NCI-H2081 (cell line): Measurements from ENCODE around the gene SLC6A3.
"Not testable (repeated sequence)": the region's sequence is repeated elsewhere in the genome, so short reads cannot be mapped to it uniquely, and the experiment has no call there.

ENCODE experiments used
- DNase-seq, 2 experiments: peaks; one replicate each; lab custom pipeline; 2025; lab: John Stamatoyannopoulos, UW

SLC6A3 gene

DNA sequence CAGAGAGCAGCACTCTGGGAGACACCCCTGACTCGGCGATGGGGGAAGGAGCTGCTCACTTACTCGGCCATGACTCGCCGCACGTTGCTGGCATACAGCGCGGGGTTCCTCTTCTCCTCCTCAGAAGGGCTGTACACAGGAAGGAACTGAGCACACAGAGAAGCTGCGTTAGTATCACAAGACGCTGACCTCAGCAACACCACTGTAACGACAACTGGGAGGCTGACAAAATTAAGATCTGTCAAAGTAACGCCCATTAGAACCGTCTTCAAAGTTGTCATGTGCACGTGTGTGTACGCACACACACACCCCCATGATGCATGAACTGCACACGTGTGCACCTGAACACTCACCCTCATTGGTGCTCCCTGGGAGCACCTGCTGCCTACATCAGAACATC is 32.1 kb upstream of the SLC6A3 start:
- DNase-seq: no peak

DNA sequence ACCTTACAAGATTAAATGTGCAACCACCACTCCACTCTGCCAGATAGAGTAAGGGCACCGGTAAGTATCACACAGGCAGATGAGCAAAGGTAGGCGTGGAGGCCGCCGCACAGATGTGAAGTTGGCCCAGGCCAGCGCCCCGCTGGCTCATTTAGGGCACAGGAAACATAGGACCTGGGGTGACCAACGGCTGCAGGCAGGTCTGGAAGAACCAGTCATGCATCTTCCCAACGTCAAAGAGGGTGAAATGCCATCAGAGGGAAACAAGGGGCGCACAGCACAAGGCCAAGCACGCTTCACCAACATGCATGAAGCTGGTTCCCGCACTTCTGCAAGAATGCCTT is 31.7 kb upstream of the SLC6A3 start:
- DNase-seq: no peak

DNA sequence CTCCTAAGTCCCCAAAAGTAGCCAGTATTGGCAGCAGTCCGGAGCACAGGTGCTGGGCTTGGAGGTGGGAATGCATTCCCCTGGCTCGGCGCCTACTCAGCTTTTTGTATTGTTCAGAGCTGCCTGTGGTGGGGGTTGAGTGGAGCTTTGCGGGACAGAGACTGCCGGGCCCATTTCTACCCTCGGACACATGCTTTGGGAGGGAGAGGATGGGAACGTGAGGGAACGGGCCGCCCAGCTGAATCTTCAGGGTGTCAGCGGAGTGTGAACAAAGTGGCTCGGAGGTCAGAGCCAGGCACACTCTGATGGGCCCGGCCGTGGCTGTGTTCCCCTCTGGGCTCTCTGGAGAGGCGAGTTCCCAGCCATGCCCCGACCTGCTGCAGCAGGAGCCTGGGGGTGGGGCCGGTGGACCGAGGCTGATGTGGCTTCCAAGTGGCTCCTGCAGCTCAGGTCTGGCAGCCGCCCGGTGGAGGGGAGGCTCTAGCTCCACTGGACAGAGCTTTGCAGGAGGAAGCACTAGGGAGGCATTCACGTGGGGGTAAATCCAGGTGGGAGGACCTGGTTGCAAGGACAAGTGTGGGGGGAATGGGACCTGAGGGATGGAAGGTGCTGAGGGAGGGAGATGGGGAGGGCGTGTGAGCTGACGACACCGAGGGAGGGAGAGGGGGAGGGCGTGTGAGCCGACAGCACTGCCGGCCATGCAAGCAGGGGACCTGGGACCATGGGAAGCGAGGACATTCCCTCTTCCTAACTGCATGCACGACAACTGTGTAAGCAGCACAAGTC is 31.1 kb upstream of the SLC6A3 start:
- no peak for DNase-seq

DNA sequence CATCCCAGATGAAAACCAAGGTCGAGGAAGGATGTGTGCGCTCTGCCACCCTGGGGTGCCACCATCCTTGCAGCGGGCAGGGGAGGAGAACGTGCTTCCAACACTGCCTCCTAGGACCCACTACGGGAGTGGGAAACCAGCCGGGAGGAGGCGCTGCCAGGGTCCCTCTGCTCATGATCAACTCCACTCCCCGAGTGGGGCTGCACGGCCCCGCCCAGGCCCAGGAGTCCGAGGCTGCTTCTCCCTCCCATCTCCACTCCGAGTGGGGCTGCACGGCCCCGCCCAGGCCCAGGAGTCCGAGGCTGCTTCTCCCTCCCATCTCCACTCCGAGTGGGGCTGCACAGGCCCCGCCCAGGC is 30.3 kb upstream of the SLC6A3 start:
- DNase-seq: not testable (repeated sequence)

DNA sequence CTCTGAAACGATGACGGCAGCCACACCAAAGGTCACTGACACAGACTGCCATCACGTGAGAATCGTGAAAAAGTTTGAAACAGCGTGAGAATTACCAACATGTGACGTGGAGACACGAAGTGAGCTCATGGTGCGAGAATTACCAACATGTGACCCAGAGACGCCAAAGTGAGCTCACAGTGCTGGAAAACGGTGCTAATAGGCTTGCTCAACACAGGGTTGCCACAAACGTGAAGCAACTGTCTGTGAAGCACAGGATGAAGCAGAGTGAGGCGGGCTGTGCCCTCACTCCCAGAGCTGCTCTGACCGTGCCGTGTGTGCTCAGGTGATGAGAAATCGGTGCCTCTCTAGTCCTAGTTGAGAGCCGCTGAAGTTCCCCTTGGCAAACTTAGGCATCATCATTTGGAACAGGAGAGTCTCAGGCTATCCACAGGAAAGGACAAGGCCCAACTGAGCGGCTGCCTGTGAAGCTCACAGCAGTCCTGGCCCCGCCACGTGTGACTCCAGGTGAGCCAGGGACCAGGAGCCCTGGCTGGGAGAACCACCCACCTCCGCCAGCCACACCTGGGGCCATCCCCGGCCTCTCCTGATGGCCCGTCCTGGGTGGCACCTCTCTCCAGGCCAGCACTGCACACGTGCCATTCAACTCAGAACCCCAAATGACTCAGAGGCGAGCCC is 29.8 kb upstream of the SLC6A3 start:
- DNase-seq: no peak

DNA sequence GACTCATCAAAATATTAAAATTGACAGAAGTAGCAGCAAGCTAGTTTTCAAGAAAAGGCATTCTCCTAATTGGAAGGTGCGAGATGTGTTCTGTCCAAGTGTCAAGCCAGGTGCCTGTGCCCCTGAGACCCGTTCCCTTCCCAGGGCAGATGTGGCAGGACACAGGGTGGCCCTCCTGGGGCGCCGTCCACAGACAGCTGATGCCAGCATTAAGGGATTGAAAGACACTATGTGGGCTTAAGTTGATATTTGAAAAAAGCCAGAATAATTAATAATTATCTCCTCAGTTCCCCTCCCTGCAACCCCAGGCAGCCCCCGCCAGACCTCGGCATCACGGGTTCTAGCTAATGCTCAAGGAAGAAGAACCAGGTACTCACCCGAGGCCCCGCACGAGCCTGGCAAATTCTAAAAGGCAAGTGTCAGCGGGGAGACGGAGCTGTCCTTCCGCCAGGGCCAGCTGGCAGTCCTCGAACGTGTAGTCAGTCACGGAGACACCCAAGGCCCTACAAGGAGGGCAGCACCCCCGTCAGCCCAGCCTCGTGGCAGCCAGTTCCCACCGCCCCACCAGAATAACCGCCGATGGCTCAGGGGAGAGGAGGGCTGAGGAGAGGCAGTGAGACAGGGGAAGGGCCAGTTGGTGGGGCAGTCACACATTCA is 29.1 kb upstream of the SLC6A3 start:
- no peak for DNase-seq

DNA sequence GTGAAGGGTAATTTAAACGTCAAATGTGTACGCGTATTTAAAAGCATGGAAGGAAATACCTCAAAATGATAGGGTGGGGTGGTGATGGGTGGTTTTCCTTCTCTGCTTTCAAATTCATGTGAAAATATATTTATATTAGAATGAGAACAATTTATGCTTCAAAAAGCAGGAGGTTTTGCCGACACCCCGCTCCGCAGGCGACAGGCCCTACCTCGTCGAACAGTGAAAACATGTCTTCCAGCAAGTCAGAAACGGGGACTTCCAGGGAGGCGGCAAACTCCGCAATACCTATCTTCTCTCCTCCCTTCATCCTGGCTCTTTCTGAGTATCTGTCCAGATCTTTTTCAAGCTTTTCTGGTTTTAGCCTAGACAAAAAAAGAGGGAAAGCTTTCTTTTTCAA is 28.5 kb upstream of the SLC6A3 start:
- DNase-seq: no peak

DNA sequence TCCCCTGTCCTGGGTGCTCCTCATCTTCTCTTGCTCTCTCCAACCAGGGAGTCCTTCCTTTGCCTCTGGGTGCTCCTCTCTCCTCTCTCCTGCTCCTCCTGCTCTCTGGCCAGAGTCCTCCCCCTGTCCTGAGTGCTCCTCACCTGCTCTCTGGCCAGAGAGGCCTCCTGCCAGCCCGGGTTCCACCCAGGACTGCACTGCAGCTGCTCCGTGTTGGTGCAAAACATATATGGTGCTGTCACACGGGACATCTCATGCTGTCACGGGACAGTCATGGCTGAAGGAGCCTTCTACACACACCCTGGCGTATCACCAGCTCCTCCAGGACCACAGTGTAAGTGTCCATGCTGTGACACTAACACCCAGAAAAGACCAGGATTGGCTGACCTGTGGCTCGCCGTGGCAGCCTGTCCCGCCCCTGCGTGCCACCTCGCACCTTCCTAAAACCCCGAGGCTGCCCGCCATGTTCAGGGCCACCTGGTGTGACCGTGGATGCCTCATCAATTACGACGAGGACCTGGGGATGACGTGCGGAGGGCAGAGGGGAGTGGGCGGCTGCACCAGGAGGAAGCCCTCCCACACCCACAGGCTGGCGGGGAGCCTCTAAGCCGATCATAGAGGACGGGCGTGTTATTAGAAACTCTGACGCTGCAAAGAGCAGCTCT is 27.9 kb upstream of the SLC6A3 start:
- DNase-seq: no peak

DNA sequence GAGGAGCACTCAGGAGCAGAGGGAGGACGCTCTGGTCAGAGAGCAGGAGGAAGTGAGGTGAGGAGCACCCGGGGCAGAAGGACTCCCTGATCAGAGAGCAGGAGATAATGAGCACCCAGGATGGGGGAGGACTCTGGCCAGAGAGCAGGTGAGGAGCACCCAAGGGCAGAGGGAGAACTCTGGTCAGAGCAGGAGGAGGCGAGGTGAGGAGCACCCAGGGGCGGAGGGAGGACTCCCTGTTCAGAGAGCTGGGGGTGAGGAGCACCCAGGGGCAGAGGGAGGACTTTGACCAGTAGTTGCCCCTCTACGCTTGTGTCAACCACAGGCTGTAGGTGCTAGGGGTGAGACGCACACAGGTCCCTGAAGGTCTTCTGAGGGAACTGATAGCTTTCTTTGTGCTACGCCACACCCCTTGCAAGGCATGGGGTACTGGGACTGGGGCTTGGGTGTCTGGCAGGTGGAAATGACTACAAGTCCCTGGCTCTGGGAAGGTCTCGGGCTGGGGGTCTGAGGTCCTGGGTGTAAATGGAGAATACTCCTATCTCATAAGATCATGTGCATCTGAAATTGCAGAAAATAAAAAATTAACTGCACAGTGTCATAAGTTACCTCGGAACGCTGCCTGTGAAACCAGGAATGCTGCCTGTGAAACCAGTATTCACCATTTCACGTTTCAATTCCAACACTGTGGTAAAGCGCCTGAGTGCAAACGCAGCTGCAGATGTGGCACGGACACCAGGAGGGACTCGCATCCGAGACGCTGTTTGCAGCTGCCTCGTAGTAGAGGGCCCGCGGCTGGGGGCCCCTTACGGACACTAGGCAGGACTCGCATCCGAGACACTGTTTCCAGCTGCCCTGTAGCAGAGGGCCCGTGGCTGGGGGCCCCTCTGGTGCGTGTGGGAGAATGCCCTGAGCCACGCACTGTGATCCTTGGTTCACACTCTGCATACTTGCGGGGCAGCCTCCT is 27.0 kb upstream of the SLC6A3 start:
- DNase-seq: no peak

DNA sequence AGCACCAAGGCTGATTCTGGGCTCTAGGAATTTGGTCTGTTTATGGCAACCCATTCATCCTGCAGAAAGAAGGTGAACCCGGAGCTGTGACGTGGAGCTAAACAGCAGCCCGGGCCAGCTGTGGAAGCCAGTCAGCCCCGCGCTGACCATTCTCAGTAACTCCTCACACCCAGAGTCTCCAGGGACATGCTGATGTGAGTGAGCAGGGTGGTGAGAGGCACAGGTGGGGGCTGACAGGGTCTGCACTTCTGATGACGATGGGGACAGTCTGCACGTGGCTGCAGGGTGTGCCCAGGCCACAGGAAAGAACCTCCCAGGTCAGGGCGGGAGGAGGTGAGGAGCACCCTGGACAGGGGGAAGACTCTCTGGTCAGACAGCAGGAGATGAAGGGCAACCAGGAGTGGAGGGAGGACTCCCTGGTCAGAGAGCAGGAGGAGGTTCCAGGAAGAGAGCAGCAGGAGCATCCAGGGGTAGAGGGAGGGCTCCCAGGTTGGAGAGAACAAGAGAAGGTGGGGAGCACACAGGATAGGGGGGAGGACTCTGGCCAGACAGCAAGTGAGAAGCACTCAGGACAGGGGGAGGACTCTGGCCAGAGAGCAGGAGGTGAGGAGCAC is 26.1 kb upstream of the SLC6A3 start:
- no peak for DNase-seq

DNA sequence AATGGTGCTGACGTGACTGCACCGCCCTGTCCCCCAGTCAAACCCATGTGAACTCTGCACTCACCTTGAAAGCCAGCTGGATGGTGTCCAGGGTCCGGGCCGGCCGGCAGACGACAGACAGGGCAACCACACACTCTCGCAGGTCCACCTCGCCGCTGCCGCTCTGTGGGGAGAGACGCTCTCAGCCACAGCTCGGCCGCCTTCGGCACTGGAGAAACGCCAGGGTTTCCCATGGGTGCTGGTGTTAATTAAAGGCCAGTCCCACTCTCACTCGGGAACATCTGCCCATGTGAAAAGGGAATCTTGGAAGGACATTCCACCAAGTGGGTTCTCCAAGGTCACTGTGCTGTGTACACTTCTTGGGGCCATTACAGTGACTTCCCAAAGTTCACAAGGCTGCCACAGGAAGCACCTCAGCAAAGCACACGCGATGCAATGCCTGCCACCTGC is 25.5 kb upstream of the SLC6A3 start:
- no peak for DNase-seq

DNA sequence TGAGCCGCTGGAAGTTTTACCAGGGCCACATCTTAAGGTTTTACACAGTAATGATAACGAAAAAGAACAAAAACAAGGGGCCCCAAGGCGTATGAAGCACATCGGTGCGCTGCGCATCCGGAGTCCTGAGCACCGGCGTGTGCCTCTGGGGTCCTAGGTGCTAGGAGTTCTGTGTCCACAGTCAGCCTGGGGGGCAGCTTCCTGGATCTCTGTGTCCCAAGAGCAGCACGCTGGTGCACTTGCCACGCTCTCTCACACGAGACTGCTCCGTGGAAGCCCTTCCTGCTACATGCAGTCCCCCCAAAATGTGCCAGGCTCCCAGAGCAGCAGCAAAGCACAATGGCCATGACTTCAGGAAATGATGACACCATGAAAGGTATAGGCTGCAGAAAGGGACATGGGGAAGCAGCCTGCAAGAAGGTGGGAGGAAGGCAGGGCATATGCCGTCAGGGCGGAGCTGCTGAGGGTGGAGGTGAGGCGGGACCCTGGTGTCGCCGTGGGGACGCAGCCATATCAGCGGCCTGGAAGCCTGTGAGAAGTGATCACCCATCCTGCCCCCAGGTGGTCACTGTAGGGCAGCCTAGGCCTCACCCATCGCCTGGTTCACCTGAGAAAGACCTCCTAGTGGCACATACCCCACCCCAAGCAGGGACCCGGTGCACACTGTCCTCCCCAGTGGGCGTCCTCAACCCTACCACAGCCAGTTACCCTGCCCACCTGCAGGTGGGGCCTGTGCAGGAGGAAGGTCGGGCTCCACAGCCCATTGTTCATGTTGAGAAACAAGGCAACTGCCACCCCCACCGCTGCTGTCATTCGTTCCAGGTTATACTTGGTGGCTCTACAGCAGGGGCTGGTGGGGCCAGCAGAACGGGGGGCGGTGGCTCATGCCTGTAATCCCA is 23.6 kb upstream of the SLC6A3 start:
- DNase-seq: no peak

DNA sequence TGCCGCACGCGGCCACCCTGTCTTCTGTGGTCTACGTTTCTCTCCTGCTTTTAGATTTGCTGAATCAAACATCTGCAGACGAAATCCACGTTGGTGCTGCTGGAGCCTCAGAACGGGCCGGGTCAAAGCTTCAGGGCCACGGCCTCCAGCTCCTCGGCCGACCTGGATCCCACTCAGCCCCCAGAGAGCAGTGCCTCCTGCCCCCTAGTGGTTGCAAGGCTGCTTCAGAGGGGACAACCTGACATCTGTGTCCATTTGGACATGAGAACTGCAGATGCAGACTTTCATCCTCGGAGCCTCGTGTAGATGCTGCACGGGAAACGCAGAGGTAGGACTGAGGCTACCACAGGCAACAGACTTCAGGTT is 23.0 kb upstream of the SLC6A3 start:
- DNase-seq: no peak

DNA sequence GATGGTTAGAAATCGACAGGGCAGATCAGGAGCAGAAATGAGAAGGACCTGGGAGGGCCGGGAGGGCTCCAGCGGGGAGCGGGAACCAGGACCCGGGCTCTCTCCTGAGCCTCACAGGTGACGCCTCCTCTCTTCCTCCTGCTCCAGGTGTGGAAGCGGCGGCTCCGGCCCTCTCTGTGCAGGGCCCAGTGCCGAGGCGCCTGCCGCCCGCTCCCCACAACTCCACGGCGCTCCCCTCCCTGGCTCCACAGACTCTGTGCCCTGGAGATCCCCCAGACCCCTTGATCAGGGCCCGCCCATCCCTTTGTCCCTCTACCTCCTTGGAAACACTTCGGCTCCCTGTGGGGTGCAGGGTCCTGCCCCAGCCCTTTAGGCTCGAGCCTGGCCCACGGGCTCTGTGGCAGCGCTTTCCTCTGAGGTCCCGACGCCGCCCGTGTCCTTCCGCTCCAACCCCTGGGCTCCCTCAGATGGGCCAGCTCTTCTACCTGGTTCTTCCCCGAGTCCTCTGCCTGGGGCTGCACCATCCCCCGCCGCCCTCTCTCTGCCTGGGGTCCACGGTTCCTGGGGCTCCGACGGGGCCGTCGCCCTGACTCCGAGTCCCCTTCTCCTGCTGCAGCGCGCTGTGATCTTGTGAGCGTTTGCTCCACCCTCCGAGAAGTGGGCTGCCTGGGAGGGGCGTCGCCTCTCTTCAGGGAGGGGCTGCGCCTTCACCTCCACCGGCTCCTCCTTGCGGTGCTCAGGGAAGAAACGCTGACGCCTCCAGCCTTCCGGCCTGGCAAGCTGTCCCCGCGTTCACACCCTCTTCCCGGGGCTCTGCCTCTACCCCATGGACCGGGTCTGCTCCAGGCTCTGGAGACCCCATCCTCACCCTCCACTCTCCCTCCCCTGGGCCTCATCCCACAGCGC is 22.4 kb upstream of the SLC6A3 start:
- DNase-seq: no peak

DNA sequence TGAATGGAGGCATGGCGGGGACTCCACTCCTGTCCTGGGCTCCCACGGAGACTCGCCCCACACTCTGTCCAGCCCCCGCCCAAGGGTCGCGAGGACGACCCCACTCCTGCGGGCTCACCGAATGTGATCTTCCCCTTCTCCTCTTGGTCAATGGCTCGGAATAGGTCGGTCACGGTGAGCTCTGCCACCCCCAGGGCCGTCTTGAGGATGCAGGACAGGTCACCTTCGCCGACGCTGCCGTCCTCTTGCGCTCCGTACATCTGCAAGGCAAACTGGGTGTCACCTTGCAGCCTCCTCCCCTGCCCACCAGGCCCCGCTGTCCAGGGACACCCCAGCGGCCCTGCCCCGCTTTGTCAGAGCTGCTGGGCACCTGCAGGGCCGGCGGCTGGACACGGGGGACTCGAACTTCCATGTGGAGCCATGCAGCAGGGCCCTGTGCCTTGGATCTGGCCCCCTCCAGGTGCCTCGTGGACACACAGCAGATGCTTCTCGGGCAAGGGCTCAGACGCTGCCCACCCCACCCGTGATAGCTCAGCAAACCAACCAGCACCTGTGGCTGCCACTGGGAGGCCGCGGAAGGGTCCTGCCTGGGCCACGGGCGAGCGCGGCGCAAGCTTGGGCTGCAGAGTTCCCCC is 21.5 kb upstream of the SLC6A3 start:
- DNase-seq: no peak

DNA sequence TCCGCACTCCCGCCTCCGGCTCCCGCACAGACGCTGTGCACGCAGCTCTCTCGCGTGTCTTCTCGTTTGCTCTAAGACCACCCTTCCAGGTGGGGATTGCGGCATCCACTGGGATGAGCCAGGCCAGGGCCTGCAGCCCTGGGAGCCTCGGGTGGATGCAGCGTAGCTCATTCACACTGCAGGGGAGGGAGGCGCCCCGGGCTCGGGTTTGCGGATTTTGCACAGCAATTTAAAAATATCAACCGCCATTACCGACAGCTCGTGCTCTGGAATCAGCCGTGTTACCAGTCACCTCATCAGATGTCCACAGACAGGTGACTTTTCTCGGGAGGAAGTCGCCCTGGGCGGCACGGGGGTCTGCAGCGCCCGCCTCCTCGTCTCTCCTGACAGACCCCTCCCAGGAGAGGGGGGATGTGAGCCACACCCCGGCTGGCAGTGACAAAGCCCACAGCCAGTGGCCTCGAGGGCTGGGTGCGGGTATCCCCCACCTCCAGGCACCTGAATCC is 20.8 kb upstream of the SLC6A3 start:
- no peak for DNase-seq

DNA sequence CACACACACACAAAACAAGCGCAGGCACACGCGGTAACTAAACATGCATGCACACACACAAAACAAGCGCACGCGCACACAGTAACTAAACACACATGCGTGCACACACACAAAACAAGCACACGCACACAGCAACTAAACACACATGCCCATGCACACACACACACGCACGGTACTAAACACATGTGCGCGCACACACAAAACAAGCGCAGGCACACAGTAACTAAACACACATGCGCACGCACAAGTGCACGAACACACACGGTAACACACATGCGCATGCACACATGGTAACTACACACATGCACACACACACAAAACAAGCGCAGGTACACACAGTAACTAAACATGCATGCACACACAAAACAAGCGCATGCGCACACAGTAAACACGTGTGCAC is 19.9 kb upstream of the SLC6A3 start:
- no peak for DNase-seq

DNA sequence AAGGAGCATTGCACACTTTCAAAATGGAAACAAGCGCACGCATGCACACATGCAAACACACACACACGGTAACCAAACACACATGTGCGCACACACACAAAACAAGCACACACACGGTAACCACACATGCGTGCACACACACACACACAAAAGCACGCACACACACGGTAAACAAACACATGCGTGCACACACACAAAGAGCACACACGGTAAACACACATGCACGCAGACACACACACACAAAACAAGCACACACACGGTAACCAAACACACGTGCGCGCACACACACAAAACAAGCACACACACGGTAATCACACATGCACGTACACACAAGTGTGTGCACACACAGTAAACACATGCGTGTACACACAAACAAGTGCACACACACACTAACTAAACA is 19.3 kb upstream of the SLC6A3 start:
- DNase-seq: no peak

DNA sequence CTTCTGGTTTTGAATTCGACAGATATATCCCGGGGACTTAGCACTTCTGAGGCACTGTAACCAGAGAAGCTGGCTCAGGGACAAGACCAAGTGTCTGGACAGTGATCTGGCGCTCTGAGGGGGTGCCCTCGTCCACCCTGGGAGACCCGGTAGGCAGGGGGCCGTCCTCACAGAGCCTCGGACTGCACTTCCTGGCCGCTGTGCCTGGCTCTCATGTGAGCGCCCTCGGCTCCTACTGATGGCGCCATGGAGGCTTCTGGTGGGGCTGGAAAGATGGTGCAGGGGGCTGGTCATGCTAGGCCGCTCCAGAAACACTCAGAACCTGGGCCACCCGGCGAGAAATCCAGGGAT is 18.8 kb upstream of the SLC6A3 start:
- no peak for DNase-seq
